GM21390 (cell line): ENCODE measurements around the gene ANKS1B.
"Not testable (repeated sequence)": the region's sequence is repeated elsewhere in the genome, so short reads cannot be mapped to it uniquely, and the experiment has no call there.

Source experiments
- ATAC-seq: cut with Tn5 transposase; IDR thresholded peaks from one replicate; pipeline ENCODE4 v1.9.1; 2021; ENCODE audit not compliant: unreplicated experiment

The ANKS1B gene

DNA sequence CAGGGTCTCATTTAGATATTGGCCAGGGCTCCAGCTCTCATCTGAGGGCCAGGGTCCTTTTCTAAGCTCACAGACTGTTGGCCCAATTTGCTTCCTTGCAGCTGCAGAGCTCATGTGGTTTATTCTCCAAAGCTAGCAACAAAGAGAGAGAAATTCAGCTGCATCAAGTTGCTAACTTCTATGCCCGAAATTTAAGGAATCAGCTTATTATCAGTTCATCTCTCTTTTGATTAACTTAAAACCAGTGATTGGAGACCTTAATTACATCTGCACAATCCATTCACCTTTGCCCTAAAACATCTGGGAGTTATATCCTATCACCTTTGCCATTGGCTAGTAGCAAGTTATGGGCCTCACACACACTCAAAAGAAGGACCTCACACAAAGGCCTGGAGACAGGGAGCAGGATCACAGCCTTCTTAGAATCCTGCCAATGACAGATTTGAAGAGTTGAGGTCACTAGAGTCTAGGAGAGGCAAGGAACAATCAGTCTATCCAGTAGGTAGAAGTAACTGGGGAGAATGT, 596.0 kb downstream of the ANKS1B start:
- no peak for ATAC-seq

DNA sequence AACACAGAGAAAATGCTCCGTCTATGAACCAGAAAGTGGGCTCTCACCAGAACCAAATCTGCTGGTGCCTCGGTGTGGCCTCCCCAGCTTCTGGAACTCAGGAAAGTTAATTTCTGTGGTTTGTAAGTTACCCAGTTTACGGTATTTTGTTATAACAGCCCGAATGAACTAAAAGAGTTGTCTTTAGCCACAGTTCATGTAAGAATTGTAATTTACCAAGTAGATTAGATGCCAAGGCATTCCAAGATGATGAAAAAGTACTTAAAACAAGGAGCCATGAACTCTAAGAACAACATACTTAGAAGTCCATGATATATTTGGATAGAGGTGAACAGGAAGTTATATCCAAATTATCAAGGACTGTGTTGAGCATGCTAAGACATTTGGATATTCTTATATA, 597.1 kb downstream of the ANKS1B start:
- no peak for ATAC-seq

DNA sequence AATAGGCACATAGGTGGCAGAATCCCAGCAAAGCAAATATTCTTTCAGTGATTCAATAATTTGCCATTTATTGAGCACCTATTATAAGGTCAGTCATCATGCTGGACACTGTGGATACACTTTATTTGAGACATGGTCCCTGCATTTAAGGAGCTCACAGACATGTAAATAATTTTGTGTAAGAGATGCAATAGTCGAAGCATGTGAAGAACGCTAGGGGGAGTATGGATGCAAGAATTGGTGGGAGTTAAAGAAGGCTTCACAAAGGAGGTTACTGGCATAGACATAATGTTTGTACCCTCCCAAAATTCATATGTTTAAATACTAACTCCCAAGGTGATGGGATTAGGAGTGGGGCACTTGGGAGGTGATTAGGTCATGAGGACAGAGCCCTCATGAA, 597.8 kb downstream of the ANKS1B start:
- peak; percentile 45 for ATAC-seq

DNA sequence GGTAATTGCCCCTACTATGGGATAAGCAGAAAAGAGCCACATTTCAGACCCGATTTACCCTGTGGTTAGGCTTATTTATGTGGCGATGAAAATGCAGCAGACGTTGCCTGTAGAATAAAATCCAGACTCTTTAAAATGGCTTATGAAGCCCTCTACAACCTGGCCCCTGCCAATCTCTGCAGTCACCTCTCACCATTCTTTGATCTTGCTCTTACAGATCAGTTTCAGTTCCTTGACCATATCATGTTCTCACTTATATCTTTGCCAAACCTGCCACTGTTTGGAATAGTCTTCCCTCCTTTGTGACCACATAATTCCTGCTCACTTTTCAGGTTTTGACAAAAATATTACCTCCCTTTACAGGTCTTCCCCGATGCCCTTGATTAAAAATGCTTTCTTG, 601.5 kb downstream of the ANKS1B start:
- ATAC-seq = no peak

DNA sequence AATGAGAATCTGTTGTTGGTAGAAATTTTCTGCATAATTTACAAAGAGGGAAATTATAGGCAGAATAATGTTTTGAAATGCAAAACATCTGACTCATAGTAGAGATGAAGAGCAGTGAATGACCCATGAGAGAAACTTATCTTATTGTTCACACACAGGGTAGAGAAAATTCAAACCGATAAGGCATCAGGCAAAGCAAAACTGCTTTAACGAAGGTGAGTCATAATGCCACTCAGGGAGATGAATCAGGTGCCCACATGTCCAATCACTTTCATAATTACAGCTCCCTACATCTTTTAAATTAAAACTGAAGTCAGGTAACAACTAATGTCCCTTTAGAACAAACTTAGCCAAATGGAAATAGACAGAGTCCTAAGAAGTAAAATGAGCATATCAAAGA, 602.7 kb downstream of the ANKS1B start:
- peak; percentile 86 for ATAC-seq

DNA sequence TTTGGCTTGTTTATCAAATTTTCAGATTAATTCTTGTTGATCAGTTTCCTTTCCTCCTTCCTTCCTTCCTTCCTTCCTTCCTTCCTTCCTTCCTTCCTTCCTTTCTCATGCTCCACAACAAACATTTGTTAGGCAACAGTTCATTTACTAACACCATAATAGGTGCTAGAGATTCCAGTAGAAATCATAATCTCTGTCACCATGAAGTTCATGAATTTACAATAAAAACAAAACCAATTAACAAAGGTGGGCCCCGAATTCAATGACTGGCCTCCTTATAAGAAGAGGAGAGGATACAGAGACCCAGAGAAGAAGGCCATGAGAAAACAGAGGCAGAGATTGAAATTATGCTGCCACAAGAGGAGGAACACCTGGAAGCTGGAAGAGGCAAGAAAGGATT, 604.0 kb downstream of the ANKS1B start:
- no peak for ATAC-seq

DNA sequence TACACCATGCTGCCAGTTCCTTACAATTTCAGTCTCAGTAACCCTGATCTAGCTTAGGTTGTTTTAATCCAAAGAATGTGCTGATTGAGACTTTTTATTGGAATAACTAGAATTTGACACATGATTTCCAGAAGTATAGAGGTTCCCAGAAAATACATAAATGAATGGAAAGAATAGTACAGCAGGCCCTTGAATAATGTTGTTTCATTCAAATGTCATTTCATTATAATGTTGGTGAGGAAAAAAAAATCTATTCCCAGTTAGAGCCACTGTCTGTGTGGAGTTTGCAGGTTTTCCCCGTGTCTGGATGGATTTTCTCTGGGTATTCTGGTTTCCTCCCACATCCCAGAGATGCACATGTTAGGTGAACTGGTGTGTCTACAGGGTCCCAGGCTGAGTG, 610.7 kb downstream of the ANKS1B start:
- no peak for ATAC-seq

DNA sequence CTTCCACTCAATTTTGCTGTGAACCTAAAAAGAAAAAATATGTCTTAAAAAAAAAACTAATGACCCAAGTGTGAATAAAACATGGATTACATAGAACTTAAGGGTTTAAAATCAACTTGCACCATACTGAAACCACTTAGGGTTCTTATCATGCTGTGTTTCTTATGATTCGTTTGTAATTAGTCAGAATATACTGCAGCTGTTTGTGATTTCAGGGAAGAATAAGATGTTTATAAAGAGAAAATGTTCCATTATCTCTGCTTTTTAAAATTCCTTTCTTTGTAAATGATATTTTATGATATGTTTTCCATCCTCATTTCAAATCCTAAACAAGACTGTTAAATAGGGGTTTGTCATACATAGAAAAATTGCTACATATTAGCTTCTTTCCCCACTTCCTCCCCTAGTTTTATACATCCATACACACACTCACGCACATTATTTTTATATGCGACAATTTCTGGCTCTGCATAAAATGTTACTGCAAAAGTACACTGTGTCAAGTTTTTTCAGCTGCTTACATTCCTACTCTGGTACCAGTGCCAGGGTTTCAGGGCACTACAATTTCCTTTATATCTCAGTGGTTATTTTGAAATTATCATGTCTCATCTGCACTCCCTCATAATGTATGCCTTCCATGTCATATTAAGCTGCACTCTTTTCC, 612.3 kb downstream of the ANKS1B start:
- no peak for ATAC-seq

DNA sequence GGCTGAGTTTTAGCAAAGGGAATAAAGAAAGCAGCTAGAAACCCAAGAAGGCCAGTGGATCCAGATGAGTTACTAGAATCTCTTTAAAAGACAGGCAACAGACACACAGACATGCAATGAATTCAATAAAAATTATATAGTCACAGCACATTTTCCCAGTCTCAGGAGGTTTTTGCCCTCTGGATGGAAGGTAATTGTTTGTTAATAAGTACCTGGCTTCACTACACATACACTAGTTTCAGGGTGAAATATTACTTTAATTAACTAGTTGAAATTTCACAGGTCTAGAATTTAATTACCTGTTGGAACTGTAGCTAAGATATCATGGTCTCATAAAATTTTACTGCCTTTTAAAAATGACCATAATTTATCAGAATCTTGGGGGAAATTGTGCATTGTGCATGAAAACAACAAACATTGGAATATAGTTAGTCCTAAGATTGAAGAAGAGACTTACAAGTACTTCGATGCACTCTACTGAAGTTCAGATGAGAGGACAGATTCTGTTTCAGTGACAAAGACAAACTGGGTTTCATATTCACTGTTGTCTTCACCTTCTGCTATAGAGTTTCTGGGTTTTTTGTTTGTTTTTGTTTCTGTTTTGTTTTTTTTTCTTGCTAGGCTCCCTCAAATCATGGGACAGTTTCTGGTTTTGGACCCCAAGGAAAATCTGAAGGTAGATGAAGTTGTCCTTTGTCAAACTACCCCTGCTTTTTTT, 614.2 kb downstream of the ANKS1B start:
- ATAC-seq = no peak

DNA sequence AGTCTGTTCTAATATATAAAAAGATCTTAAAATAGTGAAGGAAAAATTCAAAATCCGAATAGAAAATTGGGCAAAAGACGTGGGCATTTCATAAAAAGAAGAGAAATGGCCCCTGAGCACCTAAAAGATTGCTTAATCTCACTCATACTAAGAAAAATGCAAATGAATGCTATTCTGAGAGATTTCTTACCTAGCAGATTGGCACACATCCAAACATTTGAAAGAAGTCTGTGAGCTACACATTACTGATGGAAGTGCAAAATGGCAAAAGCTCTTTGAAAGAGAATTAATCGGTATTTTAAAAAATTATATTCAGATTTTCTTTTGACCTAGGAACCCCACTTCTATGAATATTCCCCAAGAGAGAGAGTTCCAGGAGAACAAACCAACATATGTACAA, 617.6 kb downstream of the ANKS1B start:
- ATAC-seq = no peak

DNA sequence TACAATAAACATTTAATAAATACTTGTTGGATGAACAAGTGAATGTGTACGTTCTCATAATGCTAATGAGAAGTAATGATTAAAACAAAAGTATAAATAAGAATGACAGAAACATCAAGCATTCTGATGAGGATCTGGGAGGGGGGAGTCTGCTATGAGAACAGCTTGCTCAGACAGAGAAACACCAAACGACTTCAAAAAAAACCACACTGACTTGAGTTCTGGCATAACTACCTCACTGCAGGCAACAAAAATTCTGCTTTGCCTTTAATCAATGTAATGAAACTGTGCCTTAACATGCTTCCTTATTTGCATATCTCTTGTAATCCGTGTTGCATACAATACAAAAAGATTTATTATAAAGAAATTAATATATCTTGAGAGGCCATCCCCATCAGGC, 632.5 kb downstream of the ANKS1B start:
- ATAC-seq = no peak

DNA sequence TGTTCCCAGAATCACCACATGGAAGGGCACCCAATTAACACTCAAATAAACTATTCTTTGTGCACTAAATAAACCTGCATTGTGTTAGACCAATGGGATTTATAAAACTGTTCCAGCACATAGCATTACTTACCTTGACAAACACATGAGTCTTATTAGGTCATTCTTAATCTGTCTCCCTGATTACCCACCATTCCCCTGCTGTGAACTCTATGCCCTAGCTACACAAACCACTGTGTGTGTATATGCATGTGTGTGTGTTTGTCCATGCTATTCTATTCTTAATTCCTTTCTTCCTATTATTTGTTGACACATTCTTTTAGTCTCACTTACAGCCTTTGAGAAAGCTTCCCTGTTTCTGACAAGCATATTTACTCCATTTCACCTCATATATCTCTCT, 640.8 kb downstream of the ANKS1B start:
- ATAC-seq = no peak

DNA sequence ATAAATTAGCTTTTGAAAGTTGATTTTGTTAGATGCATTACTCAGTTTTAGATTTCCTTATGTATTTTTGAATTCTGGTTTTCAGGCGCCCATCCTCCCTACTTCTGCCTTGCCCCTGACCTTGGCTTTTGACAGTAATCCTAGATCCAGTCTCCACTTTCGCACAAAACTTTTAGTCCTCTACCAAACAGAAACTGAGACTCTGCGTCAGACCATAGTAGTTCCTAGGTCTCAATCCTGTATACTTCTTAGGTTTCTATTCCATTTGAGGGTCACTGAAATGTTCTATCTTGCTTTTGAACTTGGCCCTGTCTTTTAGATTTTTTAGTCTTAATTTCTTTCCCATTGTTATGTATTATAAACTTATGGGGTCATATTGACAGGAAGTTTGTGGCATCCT, 645.1 kb downstream of the ANKS1B start:
- ATAC-seq = no peak

DNA sequence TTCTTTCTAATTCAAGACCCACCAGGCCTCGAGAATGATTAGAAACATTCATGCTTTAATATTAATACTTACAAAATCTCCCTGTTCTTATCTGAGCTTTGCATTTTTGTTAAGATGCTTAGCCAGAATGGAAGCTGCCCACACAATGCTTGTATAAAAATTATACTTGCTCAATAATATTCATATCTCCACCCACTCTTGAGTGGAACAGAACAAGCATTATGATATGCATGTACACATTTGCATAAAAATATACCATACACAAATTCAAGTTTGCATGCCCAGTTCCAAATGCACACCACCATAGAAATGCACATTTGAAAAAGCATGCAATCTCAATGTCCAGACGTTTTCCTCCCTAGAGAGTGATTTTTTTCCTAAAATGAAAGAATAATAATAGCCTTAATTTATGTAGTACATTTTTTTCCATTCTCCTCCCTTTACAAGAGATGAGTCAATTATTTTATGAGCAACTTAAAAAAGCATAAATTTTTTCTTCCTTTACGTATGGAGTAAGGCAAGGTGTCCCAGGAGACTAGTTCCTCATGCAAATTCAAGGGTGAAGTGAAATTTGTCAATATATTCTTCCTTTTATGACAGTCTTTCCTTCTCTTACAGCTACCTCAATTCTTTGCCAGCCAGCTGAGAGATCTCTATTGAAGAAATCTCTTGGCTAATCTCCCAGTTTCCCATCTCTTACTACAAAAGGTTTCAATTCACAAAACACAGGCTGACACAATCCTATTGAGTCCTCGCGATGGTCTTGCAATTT, 650.3 kb downstream of the ANKS1B start:
- ATAC-seq = no peak

DNA sequence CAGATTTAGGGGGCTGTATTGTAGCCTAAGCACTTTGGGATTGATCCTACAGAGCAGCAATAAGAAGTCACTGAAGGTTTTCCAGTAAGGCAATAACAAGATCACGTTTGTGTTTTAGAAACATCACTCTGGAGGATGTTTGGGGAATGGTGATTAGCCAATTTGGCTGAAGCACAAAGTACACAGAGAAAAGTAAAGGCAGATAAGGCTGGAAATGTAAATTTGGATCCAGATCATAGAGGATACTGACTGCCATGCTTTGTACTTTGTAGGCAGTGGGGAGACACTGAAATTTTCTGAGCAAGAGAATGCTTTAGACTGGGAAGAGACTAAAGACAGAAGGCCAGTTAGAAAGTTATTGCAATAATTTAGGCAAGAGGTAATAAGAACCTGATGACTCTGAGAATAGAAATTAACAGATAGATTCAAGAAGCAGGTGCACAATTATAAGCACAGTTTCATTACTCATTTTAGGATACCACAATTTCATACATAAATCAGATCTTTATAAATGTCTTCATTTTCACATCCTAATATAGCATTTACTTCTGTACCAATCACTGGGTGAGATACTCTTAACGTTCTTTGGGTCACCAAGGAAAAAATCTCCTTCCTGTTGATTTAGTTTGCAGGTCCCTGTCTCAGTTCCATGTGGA, 651.7 kb downstream of the ANKS1B start:
- ATAC-seq = peak; percentile 59

DNA sequence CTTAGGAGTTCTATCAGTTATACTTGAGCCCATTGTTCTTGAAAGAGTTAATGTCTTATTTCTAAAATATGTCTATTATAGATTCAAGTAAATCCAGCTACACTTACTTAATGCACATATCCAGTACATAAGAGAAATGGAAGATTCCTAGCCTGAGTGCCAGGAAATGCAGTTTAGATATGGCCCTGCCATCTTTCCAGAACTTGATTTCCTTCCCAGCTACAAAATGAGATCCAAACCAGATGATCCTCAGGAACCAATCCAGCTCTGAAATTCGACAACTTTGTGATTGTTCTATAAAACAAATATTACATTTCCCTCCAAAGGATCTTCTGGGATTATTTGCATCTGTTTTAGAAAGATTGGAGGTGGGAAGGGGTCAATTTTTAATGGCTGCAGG, 654.5 kb downstream of the ANKS1B start:
- no peak for ATAC-seq

DNA sequence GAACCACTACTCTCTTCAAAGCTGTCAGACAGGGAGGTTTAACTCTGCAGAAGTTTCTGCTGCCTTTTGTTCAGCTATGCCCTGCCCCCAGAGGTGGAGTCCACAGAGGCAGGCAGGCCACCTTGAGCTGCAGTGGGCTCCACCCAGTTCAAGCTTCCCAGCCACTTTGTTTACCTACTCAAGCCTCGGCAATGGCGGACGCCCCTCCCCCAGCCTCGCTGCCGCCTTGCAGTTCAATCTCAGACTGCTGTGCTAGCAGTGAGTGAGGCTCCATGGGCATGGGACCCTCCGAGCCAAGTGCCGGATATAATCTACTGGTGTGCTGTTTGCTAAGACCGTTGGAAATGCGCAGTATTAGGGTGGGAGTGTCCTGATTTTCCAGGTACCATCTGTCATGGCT, 663.5 kb downstream of the ANKS1B start:
- ATAC-seq = not testable (repeated sequence)

DNA sequence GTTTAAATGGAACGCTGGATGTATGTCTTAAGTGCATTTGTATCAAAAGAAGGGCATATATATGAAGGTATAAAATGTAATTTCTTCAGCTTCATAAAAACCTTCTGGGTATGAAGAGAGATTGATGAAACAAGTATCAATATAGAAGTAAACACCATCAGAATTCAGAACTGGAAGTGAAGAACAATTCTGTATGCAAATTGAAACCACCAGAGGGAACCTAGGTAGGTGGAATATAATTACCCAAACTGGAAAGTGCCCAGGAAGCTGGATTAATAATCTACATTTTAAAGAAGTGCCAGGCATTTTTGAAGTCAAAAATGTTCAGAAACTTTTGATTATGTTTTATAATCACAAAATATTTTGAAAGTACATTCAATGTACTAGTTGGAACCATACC, 673.4 kb downstream of the ANKS1B start:
- no peak for ATAC-seq

DNA sequence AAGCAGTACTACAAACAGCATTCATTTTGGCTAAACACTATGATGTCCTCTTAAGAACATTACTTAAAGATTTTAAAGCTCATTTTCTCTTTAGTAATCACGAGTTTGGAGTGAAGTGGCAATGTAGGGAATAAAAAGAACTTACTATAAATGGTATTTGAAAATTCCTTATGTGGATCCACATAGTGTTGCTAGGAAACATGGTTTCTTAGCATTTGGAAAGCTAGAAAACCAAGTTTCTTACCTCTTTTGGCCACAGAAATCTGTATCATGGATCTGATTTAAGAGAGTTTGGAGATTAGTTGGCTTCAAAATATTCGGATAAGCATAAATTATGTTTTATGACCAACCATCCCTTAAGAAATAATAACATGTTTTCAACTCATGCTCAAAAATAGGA, 674.9 kb downstream of the ANKS1B start:
- ATAC-seq = no peak

DNA sequence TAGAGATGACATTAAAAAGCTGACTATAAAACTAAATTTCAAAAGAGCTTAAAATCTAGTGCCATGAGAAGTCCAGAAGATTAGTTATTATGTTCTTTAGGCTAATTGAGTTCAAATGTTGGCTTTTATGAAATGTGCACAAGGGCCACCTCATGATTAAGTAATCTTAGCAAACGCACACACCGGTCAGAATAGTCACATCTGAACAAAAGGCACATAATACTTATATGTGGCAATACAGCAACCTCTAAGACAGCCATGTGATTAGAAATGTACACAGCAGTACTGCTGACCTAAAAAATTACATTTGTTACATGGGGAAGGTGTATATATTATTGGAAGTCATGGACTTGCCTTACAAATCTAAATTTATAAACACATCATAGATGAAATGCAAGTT, 681.9 kb downstream of the ANKS1B start:
- ATAC-seq = no peak

DNA sequence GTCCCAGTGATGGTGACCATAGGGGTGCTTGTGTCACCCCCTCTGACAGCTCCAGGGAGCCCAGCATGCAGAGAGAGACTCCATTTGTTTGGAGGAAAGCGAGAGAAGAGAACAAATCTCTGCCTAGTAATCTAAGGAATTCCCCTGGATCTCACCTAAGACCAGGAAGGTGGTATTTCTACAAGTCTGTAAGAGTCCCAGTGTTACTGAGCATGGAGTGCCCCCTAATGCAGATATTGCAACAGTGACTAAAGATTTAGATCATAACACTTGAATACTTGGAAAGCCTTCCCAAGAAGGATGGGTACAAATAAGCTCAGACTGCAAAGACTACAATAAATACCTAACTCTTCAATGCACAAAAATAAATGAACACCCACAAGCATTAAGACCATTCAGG, 697.6 kb downstream of the ANKS1B start:
- ATAC-seq = no peak
